ENCODE measurements around the gene ABLIM2. TPM values are rescaled to one million over a fixed set of nuclear protein-coding genes. Genes with fewer than 3 reads are reported as not detected.

ABLIM2 gene
- total RNA-seq, 1 experiment from 2014 or later = 2.3 TPM

- DNase-seq (ENCODE audit: extremely low read depth, low read depth) = no peak
These were observed 18.9 kb upstream of the ABLIM2 start for GRCh38 chr4:8177552-8177951.

- peak; percentile 26 for DNase-seq (ENCODE audit: extremely low read depth, low read depth)
These were observed 18.2 kb upstream of the ABLIM2 start for GRCh38 chr4:8176547-8177399.

GRCh38 chr4:8175686-8176085, 17.1 kb upstream of the ABLIM2 start:
- no peak for DNase-seq (ENCODE audit: extremely low read depth, low read depth)

- no peak for DNase-seq (ENCODE audit: extremely low read depth, low read depth)
These were observed 16.4 kb upstream of the ABLIM2 start for GRCh38 chr4:8174970-8175369.

GRCh38 chr4:8173492-8174242, 15.1 kb upstream of the ABLIM2 start:
- no peak for DNase-seq (ENCODE audit: extremely low read depth, low read depth)

GRCh38 chr4:8171984-8172924, 13.6 kb upstream of the ABLIM2 start:
- no peak for DNase-seq (ENCODE audit: extremely low read depth, low read depth)

- DNase-seq (ENCODE audit: extremely low read depth, low read depth) = no peak
These were observed 12.7 kb upstream of the ABLIM2 start for GRCh38 chr4:8171266-8171665.

GRCh38 chr4:8170341-8170740, 11.7 kb upstream of the ABLIM2 start:
- no peak for DNase-seq (ENCODE audit: extremely low read depth, low read depth)

GRCh38 chr4:8169763-8170162, 11.2 kb upstream of the ABLIM2 start:
- no peak for DNase-seq (ENCODE audit: extremely low read depth, low read depth)

- DNase-seq (ENCODE audit: extremely low read depth, low read depth) = no peak
These were observed 10.4 kb upstream of the ABLIM2 start for GRCh38 chr4:8168832-8169598.

- DNase-seq (ENCODE audit: extremely low read depth, low read depth) = no peak
These were observed 9.6 kb upstream of the ABLIM2 start for GRCh38 chr4:8168232-8168631.

- no peak for DNase-seq (ENCODE audit: extremely low read depth, low read depth)
These were observed 9.2 kb upstream of the ABLIM2 start for GRCh38 chr4:8167815-8168214.

- no peak for DNase-seq (ENCODE audit: extremely low read depth, low read depth)
These were observed 8.7 kb upstream of the ABLIM2 start for GRCh38 chr4:8167291-8167690.

- DNase-seq (ENCODE audit: extremely low read depth, low read depth) = no peak
These were observed 6.8 kb upstream of the ABLIM2 start for GRCh38 chr4:8165374-8165896.

GRCh38 chr4:8164687-8165086, 6.1 kb upstream of the ABLIM2 start:
- no peak for DNase-seq (ENCODE audit: extremely low read depth, low read depth)

- DNase-seq (ENCODE audit: extremely low read depth, low read depth) = no peak
These were observed 5.6 kb upstream of the ABLIM2 start for GRCh38 chr4:8164194-8164565.

- DNase-seq (ENCODE audit: extremely low read depth, low read depth) = no peak
These were observed 5.0 kb upstream of the ABLIM2 start for GRCh38 chr4:8163436-8164193.

GRCh38 chr4:8163026-8163425, 4.4 kb upstream of the ABLIM2 start:
- DNase-seq (ENCODE audit: extremely low read depth, low read depth) = no peak

- DNase-seq (ENCODE audit: extremely low read depth, low read depth) = no peak
These were observed 4.0 kb upstream of the ABLIM2 start for GRCh38 chr4:8162625-8163024.

Measured in NCI-H460 (cell line).